Measurements from ENCODE around the gene WDPCP. TPM values are rescaled to one million over a fixed set of nuclear protein-coding genes. Genes with fewer than 3 reads are reported as not detected.

The WDPCP gene
- total RNA-seq, 1 experiment from 2014 or later: 7.4 TPM

- TF ChIP-seq SIN3A (IDR thresholded peaks at IDR 0.05; ENCODE audit: borderline replicate concordance, insufficient read depth, low read depth, low read length) (no peak), CTCF (IDR thresholded peaks at IDR 0.05) (no peak), TCF7L2 (IDR thresholded peaks at IDR 0.05; ENCODE audit: low read depth, low read length) (no peak), POLR2AphosphoS5 (IDR thresholded peaks at IDR 0.05; ENCODE audit: low read depth, low read length) (no peak), REST (IDR thresholded peaks at IDR 0.05; ENCODE audit: insufficient read depth in 1 of 2, low read depth in 2 of 2, low read length in 1 of 2) (no peak)
- in situ Hi-C loops (cut with HindIII; ENCODE audit: low pct_unique_long_range_greater_than_20kb, low sequenced_read_pairs) (no loop called here), intact Hi-C loops (cut with micrococcal nuclease; ENCODE audit: unreplicated experiment) (no loop called here)
- Histone ChIP-seq H3K27ac (ENCODE audit: low read length) (no peak overlapping the region), H3K4me3 (ENCODE audit: low read depth in 2 of 2, low read length in 2 of 2) (no peak overlapping the region), H3K36me3 (ENCODE audit: control insufficient read depth, insufficient read depth, low read length) (no peaks in the 10 kb centered on the region), H3K4me1 (ENCODE audit: control insufficient read depth, insufficient read depth, low read length) (no peaks in the 10 kb centered on the region), H3K9me3 (ENCODE audit: control insufficient read depth, insufficient read depth, low read depth, low read length) (no peaks in the 10 kb centered on the region), H3K27me3 (ENCODE audit: control insufficient read depth, insufficient read depth, low read length) (no peaks in the 10 kb centered on the region)
- DNase-seq (ENCODE audit: low read depth, low spot score): no peak
- ChIA-PET CTCF (no interaction called here), POLR2A (no interaction called here)
- no peak for ATAC-seq
- no TSS peak for BruUV-seq (replicated peaks)
Observed at GRCh38 chr2:63399156-63399555, 189.1 kb downstream of the WDPCP start.

GRCh38 chr2:63379451-63379850, 208.8 kb downstream of the WDPCP start:
- in situ Hi-C loops (cut with HindIII; ENCODE audit: low pct_unique_long_range_greater_than_20kb, low sequenced_read_pairs): no loop called here
- POLR2A ChIA-PET: no interaction called here

More at GRCh38 chr2:63379451-63379850, 208.8 kb downstream of the WDPCP start:
- intact Hi-C loops (cut with micrococcal nuclease; ENCODE audit: unreplicated experiment): no loop called here
- no peak for TF ChIP-seq POLR2AphosphoS5 (IDR thresholded peaks at IDR 0.05; ENCODE audit: low read depth, low read length)
- TF ChIP-seq TCF7L2 (IDR thresholded peaks at IDR 0.05; ENCODE audit: low read depth, low read length): no peak
- no peak for TF ChIP-seq REST (IDR thresholded peaks at IDR 0.05; ENCODE audit: insufficient read depth in 1 of 2, low read depth in 2 of 2, low read length in 1 of 2)
- TF ChIP-seq SIN3A (IDR thresholded peaks at IDR 0.05; ENCODE audit: borderline replicate concordance, insufficient read depth, low read depth, low read length): no peak
- TF ChIP-seq CTCF (IDR thresholded peaks at IDR 0.05): no peak
- no peaks in the 10 kb centered on the region for H3K36me3 ChIP-seq (ENCODE audit: control insufficient read depth, insufficient read depth, low read length)
- H3K9me3 ChIP-seq (ENCODE audit: control insufficient read depth, insufficient read depth, low read depth, low read length): no peaks in the 10 kb centered on the region
- CTCF ChIA-PET: no interaction called here
- H3K4me1 ChIP-seq (ENCODE audit: control insufficient read depth, insufficient read depth, low read length): no peaks in the 10 kb centered on the region
- ATAC-seq (no peak), DNase-seq (ENCODE audit: low read depth, low spot score) (no peak)
- BruUV-seq (replicated peaks): no TSS peak
- H3K4me3 ChIP-seq (ENCODE audit: low read depth in 2 of 2, low read length in 2 of 2): no peak overlapping the region
- H3K27ac ChIP-seq (ENCODE audit: low read length): no peak overlapping the region
- H3K27me3 ChIP-seq (ENCODE audit: control insufficient read depth, insufficient read depth, low read length): no peaks in the 10 kb centered on the region
